HG03108 (cell line): ENCODE measurements around the gene PIK3R1.
"Not testable (repeated sequence)": the region's sequence is repeated elsewhere in the genome, so short reads cannot be mapped to it uniquely, and the experiment has no call there.

Source experiments
- ATAC-seq: cut with Tn5 transposase; IDR thresholded peaks from one replicate; pipeline ENCODE4 v1.9.1; 2021; ENCODE audit warnings: moderate library complexity; ENCODE audit not compliant: unreplicated experiment

Gene PIK3R1

DNA sequence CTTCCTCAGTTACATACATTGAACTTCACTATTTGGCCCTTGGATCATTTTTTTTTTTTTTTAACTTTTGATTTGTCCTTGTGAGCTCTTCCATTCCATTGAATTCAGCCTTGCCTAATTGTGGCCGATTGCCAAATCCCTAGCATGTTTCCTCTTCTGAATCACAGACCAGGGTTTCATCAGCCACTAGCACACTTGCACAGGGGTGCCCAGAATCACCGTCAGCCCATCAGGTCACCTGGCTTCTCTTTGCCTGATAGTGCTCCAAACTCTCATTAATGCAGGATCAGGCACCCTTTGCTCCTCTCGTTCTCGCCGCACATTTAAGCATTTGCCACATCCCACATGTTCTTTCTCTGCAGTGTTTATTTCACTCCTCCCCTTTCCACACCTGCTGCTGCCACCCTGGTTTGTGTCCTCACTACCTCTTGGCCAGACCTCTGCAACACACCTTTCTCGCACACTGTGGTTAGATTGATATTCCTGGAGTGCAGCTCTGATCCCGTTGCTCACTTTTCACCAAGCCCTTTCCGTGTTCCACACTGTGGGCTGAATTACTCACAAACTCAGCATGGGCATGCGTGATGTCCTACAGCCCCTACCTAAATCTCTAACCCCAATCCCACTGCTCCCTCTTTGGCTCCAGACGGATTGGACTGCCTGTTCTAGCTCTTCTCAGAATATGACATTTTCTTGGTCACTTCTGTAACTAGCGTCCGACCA lies 9.8 kb downstream of the PIK3R1 start:
- no peak for ATAC-seq

DNA sequence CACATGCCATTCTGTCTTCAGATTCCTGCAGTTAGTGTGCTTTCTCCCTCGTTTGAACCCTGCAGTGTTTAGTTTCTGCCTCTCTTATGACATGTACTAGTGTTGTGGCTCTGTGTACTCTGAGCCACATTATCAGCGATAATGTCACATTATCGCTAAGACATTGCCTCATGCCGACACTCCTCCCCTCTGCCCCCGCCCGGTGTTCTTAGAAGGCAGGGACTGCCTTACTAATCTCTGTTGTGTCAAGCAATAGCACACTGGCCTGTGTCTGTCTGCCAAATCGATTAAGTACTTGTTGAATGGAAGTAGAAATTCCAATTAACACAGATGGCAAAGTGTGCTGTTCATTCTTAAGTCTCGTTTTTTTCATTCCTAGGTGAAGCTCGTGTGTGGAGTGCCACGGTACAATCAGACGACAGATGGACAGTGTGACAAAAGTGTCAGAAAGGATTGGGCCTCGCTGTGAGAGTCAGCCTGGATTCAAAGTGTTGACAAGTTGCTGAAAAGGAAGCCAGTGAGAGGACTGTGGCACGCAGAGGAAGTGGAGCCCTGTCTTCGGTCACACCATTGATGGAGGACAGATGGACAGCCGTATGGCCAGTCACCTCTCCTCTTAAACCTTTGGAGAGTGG lies 10.5 kb downstream of the PIK3R1 start:
- ATAC-seq, result no peak

DNA sequence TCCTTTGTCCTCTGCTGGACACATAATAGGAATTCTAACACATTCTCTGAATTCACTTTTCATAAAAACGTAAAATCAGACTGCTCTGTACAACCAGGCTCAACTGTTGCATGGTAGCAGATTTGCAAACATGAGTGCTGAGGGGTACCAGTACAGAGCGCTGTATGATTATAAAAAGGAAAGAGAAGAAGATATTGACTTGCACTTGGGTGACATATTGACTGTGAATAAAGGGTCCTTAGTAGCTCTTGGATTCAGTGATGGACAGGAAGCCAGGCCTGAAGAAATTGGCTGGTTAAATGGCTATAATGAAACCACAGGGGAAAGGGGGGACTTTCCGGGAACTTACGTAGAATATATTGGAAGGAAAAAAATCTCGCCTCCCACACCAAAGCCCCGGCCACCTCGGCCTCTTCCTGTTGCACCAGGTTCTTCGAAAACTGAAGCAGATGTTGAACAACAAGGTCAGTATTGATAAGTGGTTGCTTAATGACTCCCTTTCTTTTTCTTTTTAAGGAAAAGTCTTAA lies 11.1 kb downstream of the PIK3R1 start:
- ATAC-seq, result no peak

DNA sequence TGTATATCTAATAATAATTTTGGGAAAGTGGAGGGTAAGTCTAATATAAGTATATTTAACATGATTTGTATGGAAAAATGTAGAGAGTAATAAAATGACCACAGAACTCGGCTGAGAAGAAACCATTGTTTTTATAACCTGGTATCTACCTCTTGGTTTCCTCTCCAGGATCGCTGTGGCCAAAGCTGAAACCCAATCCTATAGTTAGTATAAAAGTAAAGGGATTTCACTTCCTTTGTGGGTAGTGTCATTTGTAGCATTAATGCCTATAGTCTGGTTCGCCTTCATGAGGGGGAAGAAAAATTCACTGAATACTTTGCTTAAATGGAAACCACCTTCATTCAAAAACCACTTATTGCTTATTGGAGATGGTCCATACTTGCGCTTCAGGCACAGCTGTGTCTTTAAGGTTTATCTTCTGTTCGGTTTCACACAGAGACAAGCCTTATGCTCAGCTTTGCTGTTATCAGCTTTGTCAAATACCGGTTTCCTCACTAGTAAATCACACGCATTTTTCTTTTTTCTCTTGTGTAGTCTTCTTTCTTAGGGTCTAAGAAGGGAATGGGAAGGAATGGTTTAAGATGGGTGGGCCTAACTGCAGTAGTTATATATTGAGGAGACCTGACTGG lies 12.1 kb downstream of the PIK3R1 start:
- ATAC-seq, result no peak

DNA sequence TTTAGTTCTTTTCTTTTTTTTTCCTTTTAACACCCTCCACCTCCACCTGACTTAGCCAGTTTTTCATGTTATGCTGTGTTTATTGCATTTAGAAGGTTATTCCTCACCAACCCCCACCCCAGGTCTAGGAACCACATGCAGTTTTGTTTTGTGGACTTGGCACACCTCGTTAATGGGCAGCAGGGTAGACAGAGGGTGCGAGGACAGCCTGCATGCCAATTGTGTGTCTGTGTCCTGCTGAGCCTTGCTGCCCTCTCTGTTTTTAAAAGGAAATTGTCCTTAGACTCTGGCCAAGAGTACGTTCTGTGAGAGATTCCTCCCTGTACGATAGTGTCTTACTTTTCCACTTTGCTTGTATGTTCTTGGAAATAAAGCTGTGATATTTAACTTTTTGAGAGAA lies 13.9 kb downstream of the PIK3R1 start:
- ATAC-seq, result no peak

DNA sequence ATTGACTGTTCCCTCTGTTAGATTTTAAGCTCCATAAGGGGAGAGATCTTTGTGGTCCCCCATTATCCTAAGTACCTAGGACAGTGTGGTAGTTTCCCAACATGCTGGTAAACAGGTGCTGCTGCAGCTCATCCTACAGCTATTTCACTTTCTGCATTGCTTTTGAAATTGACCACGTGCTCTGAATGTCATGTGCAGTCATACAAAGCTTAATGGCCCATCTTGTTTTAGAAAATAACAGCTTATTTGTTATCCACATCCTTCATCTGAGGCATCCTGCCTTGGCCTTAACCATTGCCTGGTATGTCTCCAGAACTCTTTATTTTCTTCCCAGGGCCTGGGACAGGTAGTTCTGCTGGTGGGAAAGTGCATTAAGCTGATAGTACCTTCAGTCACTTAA lies 14.7 kb downstream of the PIK3R1 start:
- ATAC-seq, result no peak

DNA sequence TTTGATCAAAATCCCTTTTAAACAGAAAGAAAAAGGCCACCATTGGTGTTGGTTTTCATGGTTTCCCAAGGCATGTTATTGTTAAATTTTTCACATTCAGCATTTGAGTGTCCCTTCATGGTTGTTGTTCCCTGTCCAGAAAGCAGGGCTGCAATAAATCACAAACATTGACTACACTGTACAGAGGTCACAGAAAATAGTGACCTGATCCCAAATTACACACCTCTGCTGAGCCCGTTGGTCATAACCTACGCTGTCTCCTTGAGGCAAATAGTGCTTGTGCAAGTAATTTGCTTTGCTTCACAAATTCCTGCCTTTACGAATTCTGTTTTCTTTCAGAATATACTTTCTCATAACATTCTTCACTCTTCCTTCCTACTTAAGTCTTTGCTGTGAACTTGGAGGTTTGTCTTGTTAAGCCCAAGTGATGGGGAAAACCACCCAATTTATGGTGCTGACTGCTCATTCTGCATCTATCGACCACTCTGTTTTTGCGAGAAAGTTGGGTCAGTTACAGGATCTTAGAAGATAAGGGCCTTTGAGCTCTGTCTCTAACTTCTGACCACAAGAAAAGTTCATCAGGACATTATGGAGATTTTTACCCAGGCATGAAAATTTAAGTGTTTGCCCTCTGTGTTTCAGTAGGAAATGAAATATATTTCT lies 16.0 kb downstream of the PIK3R1 start:
- no peak for ATAC-seq

DNA sequence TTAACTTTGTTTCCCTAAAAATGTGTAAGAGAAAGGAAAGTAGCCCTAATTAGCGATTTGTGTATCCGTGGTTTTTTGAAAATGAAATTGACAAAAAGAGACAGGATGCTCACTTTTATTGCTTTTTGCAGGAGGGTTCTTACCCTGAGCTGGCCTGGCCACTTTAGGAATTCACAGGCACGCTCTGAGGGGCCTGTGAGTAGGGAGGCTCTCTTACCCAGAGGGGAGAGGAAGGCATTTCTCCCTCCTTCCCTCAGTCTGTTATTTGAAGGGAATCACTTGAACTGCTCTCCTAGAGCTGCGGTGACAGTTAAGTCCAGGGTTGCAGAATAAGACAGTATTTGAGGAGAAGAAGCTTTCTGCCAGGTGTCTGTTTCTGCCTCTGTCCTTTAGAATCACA lies 16.7 kb downstream of the PIK3R1 start:
- ATAC-seq, result no peak

DNA sequence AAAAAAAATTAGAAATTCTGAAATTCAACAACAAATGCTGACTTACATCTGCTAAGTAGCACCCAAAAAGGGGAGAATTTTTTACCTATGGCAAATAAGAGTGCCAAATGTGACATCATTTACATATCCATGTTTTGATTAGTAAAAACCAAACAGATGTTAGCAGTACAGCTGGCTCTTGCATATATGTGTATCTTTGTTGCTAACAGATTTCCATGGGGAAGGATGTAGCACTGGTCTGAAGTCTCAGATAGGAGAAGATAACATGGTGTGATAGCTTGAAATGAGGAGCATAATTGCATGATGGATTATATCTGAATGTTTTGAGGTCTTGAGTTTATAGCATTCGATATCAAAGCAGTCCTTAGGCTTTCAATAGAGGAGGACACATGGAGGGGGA lies 17.5 kb downstream of the PIK3R1 start:
- no peak for ATAC-seq

DNA sequence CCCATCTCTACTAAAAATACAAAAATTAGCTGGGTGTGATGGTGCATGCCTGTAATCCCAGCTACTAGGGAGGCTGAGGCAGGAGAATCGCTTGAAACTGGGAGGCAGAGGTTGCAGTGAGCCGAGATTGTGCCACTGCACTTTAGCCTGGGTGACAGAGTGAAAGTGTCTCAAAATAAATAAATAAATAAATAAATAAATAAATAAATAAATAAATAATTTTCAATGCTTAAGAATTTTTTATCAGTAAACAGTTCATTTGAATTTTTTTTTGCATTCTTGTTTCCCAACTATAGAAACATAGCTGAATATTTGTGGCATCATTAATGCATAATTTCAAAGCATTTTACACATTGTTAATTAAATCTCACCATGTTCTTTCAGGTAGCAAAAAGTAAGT lies 19.7 kb downstream of the PIK3R1 start:
- ATAC-seq, result not testable (repeated sequence)

DNA sequence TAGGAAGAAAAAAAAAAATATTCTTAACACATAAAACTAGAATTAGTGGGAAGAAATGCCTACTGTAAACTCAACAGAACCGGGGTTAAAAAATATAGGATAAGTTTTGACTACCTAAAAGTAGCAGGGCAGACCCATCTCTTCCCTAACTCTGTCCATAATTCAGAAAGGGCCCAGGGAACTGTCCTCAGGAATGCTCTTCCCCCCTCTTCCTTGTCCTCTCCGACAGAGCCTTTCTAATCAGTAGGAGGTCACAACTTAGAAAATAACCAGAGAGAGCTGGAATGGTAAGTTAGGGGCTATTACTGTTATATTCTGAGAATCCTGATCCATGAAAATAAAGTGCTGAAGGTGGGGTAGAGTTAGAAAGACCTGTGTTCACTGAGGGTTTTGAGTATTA lies 22.2 kb downstream of the PIK3R1 start:
- no peak for ATAC-seq

DNA sequence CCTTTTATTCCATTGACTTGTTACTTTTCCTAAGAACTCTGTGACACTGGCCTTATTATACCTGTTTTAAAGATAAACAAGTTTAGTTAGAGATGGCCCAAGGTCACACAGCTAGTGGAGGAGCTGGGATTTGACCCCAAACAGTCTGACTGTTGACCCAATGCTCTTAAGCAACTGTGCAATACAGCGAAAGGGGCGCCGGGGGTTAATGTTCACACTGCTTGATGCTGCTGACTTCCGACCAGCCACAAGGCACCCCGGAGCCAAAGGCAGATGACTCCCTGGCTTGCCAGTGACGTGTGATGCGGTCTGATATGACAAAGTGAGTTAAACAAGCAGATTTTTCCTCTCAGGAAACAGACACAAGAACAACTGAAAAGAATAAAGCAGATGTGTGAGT lies 23.9 kb downstream of the PIK3R1 start:
- peak; percentile 79 for ATAC-seq

DNA sequence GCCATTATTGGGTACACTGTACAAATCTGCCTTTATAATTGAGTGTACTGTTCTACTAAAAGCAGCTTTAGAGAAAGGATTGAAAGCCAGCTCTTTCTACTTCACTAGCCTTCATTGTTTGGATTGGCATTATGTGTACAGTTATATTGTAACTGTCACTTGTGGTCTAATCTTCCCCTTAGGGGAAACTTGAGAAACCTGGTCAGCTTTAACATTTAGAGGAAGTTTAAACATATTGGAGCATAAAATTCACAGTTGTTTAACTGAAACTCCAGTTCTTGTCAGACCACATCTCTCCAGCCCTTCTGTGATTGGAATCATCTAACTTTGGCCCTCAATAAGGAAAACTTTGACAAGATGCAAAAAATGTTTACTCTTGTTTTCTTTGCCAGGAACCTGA lies 24.6 kb downstream of the PIK3R1 start:
- ATAC-seq, result peak; percentile 65

DNA sequence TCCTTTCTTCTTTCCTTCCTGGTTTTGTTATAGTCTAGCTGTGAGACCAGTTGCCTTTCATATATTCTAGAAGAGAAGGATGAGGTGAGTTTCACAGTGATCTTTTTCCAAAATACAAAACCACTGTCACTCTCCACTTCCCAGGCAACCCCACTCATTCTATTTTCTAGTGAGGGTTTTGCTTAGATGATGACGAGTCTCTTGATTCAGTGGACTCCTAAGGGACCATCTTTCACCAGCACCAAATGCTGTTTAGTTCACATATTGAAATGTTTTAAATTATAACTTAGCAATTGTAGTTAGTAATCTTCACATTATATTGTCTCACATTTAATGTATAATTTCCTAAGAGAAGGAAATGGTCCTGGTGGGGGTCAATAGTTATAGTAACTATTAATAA lies 25.2 kb downstream of the PIK3R1 start:
- no peak for ATAC-seq

DNA sequence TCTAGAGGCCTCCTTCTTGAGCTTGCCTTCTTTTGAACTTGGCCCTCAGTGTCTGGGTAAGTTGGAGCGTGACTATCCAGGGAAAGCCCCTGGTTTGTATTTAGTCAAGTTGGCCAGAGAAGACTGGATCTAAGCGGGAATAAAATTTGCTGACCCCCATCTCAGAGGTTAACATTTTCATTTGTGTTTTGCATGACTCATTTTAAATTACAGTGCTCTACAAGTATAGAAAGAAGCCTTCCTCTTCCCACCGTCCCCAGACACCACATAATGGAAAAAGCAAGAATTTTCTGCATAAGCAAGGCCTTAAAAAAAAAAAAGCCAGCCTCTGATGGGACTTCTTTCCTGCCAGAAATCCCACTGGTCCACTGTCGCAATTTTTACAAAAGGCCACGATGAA lies 27.2 kb downstream of the PIK3R1 start:
- no peak for ATAC-seq

DNA sequence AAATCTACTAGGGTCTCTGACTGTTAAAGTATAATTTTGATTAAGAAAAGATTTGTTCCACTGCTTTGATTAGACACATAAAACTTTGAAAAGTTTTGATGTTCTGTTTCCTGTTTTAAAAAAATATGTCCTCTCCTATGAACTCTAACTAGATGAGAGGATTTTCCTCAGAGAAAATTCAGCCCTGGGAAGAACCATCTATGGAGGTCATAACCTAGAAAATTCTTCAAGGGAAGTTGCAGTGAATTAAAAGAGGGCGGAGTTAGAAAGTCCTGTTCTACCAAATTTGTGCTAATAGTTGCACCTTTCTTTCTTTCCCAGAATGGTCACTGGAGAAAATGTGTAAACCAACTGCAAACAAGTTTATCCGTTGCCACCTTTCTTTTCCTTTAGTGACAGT lies 27.7 kb downstream of the PIK3R1 start:
- ATAC-seq, result no peak

DNA sequence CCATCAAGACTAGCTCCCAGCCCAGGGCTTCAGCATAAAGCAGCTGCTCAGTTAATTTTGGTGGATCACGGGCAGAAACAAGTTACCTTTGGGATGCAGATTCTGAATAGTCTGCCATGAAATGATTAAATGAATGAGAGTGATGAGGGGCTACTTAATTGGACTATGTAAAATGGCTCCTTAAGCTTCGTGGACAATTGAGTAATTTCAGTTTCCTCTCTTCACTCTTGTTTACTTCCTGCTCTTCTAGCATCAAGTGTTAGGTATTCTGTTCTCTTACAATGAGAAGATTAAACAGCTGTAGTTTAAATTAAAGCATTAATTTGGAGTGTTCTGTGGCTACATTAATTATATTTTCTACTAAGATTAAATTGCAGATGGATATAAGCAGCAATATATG lies 28.1 kb downstream of the PIK3R1 start:
- ATAC-seq, result no peak

DNA sequence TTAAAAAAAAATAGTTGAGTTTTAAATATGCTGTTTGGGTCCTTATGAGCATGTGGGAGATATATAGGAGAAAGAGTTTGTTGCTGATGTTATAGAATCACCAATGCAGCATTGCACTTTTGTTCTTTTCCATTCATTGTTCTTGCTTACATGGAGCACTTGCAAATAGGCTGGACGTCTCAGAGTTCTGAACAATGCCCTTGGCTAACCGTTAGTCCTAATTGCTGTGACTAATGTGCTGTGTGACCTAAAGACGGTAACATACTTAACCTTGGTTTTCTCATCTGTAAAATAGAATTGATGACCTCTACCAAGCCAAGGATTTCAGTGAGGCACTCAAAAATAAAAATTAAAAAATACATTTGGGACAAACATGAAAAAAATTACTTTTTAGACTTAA lies 29.8 kb downstream of the PIK3R1 start:
- ATAC-seq, result no peak

DNA sequence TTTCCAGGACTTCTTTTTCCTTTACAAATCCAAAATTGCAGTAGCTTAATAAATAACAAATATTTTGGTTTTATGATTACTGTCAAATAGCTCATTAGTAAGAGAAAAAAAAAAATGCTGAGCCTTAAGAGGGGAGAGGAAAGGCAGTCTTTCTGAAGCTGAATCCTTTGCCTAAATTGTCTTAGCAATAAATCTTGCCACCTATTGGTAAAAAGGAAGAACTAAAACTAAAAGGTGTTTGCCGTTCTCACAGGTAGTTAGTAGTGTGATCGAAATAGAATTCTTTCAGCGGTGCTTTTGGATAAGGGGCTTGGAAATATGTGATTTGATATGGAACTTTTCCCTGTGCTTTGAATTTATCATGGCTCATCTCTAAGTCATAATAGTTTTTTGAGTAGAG lies 31.2 kb downstream of the PIK3R1 start:
- no peak for ATAC-seq

DNA sequence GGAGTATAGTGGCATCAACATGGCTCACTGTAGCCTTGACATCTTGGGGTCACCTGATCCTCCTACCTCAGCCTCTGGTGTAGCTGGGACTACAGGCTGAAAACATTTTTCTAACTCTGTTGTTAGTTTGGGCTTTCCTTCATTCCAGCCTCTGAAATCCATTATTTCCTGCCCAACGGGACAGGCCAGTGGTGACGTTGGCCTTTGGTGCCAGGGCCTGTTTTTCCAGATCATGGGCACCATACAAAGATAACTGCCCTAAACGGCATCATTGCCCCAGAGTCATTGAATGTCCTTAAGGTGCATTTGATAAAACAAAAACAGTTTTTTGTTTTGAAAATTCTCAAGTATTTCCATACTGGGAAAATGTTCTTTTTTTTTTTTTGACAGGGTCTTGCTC lies 32.1 kb downstream of the PIK3R1 start:
- no peak for ATAC-seq

DNA sequence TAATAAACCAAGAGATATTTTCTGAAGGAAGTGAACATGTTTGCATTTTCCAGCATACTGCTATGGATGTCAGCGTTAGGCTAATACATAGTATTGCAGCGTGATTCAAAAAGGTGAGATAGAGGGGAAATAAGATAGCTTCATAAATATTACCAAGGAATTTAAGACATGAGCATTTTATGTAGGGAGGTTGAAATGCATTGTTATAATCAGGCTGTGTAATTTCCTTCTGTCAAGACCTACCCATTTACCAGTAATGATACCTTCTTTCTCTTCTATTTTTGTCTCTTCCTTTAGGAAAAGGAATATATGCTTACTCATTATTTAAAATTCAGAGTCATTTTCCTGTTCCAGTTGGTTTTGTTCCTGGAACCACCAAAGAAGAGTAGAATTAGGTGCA lies 33.3 kb downstream of the PIK3R1 start:
- no peak for ATAC-seq

DNA sequence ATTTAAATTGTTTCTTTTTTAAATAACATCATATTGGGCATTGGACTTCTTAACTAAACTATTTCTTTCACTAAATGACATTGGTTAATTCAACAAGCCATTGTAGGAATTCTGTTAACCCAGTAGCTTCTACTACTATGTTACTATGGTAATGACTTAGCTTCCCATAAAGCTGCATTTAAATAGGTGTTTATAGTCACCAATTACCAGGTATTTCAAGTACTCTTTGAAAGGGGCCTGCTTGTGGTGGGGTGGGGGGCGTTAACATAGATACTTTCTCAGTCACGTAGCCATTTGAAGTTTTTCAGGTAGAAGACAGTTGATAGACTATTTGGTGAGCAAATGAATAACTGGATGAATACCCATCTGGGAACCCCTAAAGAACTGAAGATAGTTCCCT lies 34.0 kb downstream of the PIK3R1 start:
- no peak for ATAC-seq
